RWPE2 (cell line): ENCODE data around the gene BIRC6.

Experiments
- ATAC-seq: fragments of 200-7000 bp; cut with Tn5 transposase; 3 replicates; pipeline ENCODE4 v1.9.1; 2021; ENCODE audit warnings: low read depth
- DNase-seq: peaks from one replicate; pipeline ENCODE4 v3.0.0-alpha.2; 2020; ENCODE audit warnings: low spot score
- H3K27ac ChIP-seq: fragments of 450-650 bp; 2 replicates; pipeline ENCODE4 v1.5.1; 2017; ENCODE audit warnings: mild to moderate bottlenecking; ENCODE audit not compliant: poor library complexity, severe bottlenecking
- H3K27me3 ChIP-seq: fragments of 250-450 bp; sonication (Bioruptor Pico); 2 replicates; pipeline ENCODE4 v1.5.1; 2021; ENCODE audit warnings: mild to moderate bottlenecking, moderate library complexity; ENCODE audit not compliant: insufficient read depth, poor library complexity, severe bottlenecking
- H3K36me3 ChIP-seq: fragments of 250-450 bp; sonication (Bioruptor Pico); 2 replicates; pipeline ENCODE4 v1.5.1; 2020; ENCODE audit warnings: low read depth, mild to moderate bottlenecking, moderate library complexity
- H3K4me1 ChIP-seq: fragments of 250-450 bp; sonication (Bioruptor Pico); 2 replicates; pipeline ENCODE4 v1.5.1; 2021; ENCODE audit warnings: mild to moderate bottlenecking, moderate library complexity; ENCODE audit not compliant: insufficient read depth, poor library complexity, severe bottlenecking
- H3K4me3 ChIP-seq: fragments of 250-450 bp; sonication (Bioruptor Pico); 2 replicates; pipeline ENCODE4 v1.5.1; 2021; ENCODE audit warnings: mild to moderate bottlenecking, moderate library complexity; ENCODE audit not compliant: severe bottlenecking
- H3K9me3 ChIP-seq: fragments of 250-450 bp; sonication (Bioruptor Pico); 2 replicates; pipeline ENCODE4 v1.5.1; 2021; ENCODE audit warnings: mild to moderate bottlenecking, moderate library complexity; ENCODE audit not compliant: severe bottlenecking
- CTCF ChIP-seq: fragments of 450-650 bp; IDR thresholded peaks from one replicate; pipeline ENCODE4 v1.5.1; 2017; ENCODE audit warnings: mild to moderate bottlenecking, moderate library complexity; ENCODE audit not compliant: poor library complexity, severe bottlenecking

The BIRC6 gene

DNA sequence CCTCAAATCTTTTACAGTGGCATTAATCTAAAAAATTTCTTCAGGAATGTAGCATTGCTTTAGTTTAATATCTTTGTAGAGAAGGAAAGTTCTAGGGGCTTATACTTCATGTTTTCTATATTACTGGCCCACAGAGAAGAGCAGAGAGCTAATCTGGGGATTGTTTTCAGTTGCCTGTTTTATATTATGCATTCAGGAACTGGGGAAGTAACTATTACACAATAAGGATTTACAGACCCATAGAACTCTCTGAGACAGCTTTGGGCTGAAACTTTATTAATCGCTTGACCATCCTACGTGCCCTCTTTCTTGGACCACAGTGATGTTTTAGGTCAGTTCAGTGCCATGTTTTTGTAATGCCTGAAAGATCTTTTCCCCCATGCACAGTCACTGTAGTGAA, 29.9 kb downstream of the BIRC6 start:
- Histone ChIP-seq H3K9me3 (no peaks in the 10 kb centered on the region), H3K36me3 (peaks cover 82% of the 10 kb centered on the region), H3K4me1 (no peaks in the 10 kb centered on the region), H3K27ac (no peak overlapping the region), H3K27me3 (no peaks in the 10 kb centered on the region), H3K4me3 (no peak overlapping the region)
- TF ChIP-seq CTCF, result no peak
- DNase-seq (no peak), ATAC-seq (no peak)

DNA sequence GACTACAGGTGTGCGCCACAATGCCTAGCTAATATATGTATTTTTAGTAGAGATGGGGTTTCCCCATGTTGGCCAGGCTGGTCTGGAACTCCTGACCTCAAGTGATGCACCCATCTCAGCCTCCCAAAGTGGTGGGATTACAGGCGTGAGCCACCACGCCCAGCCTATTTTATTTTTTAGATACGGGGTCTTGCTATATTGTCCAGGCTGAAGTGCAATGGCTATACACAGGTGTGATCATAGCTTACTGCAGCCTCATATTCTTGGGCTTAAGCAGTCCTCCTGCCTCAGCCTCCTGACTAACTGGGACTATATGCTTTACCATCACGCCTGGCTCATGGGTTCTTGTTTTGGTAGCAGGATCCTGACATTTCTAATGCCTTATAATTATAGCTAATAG, 42.4 kb downstream of the BIRC6 start:
- H3K4me3 ChIP-seq, result no peak overlapping the region
- ATAC-seq, result no peak
- no peak for DNase-seq
- no peaks in the 10 kb centered on the region for H3K4me1 ChIP-seq
- no peak overlapping the region for H3K27ac ChIP-seq
- H3K36me3 ChIP-seq, result peaks cover 88% of the 10 kb centered on the region
- no peak for TF ChIP-seq CTCF
- H3K9me3 ChIP-seq, result no peaks in the 10 kb centered on the region
- H3K27me3 ChIP-seq, result no peaks in the 10 kb centered on the region

DNA sequence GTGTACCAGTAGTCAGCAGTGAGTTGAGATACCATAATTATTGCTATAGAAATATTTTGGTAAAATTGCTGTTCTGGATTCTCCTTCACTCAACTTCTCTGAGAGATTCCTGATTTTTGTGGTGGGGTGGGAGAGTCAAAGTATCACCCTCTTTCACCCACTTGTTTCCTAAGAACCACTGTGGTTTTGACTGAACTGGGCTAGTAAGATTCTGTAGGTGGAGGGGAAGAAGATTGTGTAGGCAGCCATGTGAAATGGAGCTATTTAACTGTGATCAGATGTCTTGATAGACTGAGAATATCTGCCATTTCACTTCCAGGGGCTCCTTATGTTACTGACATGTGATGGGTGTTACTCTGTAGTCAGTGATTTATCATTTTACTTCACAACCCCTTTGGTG, 45.3 kb downstream of the BIRC6 start:
- TF ChIP-seq CTCF, result no peak
- peaks cover 87% of the 10 kb centered on the region for H3K36me3 ChIP-seq
- H3K9me3 ChIP-seq, result no peaks in the 10 kb centered on the region

GRCh38 chr2:32403782-32404181, 47.0 kb downstream of the BIRC6 start:
- no peak for DNase-seq
- Histone ChIP-seq H3K9me3 (no peaks in the 10 kb centered on the region), H3K4me3 (no peak overlapping the region), H3K27ac (no peak overlapping the region), H3K4me1 (no peaks in the 10 kb centered on the region), H3K27me3 (no peaks in the 10 kb centered on the region), H3K36me3 (peaks cover 83% of the 10 kb centered on the region)
- no peak for ATAC-seq
- no peak for TF ChIP-seq CTCF

More for the DNA sequence above, 45.3 kb downstream of the BIRC6 start:
- Histone ChIP-seq H3K4me3 (no peak overlapping the region), H3K27ac (no peak overlapping the region), H3K27me3 (no peaks in the 10 kb centered on the region), H3K4me1 (no peaks in the 10 kb centered on the region)
- ATAC-seq (no peak), DNase-seq (no peak)

DNA sequence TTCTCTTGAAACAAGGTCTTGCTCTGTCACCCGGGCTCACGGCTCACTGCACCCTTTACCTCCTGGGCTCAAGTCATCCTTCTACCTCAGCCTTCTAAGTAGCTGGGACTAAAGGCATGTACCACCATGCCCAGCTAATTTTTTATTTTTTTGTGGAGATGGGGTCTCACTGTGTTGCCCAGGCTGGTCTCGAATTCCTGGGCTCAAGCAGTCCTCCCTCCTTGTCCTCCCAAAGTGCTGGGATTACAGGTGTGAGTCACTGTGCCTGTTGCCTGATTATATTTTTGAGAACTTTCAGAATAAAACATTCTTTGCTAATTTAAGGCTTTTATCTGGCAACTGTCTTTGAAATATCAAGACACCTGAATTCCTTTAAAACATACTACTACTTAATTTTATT, 47.9 kb downstream of the BIRC6 start:
- Histone ChIP-seq H3K27ac (no peak overlapping the region), H3K9me3 (no peaks in the 10 kb centered on the region), H3K36me3 (peaks cover 85% of the 10 kb centered on the region), H3K4me3 (no peak overlapping the region), H3K27me3 (no peaks in the 10 kb centered on the region), H3K4me1 (no peaks in the 10 kb centered on the region)
- DNase-seq, result no peak
- no peak for ATAC-seq
- no peak for TF ChIP-seq CTCF
